WTC11 (cell line): ENCODE measurements around the gene CDH13.

Experiments used
- MAX ChIP-seq: sonication (generic); formaldehyde crosslinking; IDR thresholded peaks from 2 replicates; pipeline ENCODE4 v1.8.0; 2022; ENCODE audit warnings: mild to moderate bottlenecking, missing genetic modification reagents
- NFATC4 ChIP-seq: fragments of 250-450 bp; sonication (Bioruptor Pico); IDR thresholded peaks from 2 replicates; pipeline ENCODE4 v1.9.0; 2021; ENCODE audit warnings: mild to moderate bottlenecking
- NFYB ChIP-seq: sonication (generic); formaldehyde crosslinking; conservative IDR thresholded peaks from 2 replicates; pipeline ENCODE4 v1.8.0; 2022; ENCODE audit warnings: low read depth, missing genetic modification reagents
- ZMAT4 ChIP-seq: fragments of 250-450 bp; sonication (Bioruptor Pico); IDR thresholded peaks from 2 replicates; pipeline ENCODE4 v1.9.0; 2021; ENCODE audit warnings: mild to moderate bottlenecking
- ZNF263 ChIP-seq: sonication (generic); formaldehyde crosslinking; IDR thresholded peaks from 2 replicates; pipeline ENCODE4 v1.8.1; 2022; ENCODE audit warnings: low read depth, mild to moderate bottlenecking, moderate library complexity, missing genetic modification reagents
- ZNF317 ChIP-seq: sonication (generic); formaldehyde crosslinking; IDR thresholded peaks from 2 replicates; pipeline ENCODE4 v1.8.1; 2023; ENCODE audit warnings: low read depth, mild to moderate bottlenecking, moderate library complexity, missing genetic modification reagents, borderline replicate concordance
- TF ChIP-seq, protein P1 (sequence below): fragments of 200-600 bp; IDR thresholded peaks from 2 replicates; pipeline ENCODE4 v1.8.0; 2022; ENCODE audit warnings: antibody characterized with exemption
- TF ChIP-seq, protein P2 (sequence below): sonication (generic); formaldehyde crosslinking; IDR thresholded peaks from 2 replicates; pipeline ENCODE4 v1.8.0; 2023; ENCODE audit warnings: missing genetic modification reagents

DNA sequence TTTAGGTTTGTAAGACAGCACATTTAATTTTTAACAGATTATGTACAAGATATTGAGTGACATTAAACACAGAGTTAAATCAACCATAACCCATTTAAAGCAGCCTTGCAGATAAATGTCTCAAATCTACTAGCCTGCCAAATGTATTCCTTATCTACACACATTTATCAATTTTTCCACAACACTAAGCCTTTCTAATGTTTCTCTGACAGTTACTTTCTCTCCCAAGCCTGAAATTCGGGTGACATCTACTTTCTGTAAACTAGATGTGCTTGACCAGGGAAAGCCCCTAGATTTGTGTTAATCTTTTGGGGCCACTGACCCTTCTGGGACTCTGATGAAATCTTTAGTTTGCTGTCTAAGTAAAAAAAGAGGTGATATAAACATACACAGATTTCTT is 69.0 kb downstream of the CDH13 start:
- TF ChIP-seq, protein P1, sequence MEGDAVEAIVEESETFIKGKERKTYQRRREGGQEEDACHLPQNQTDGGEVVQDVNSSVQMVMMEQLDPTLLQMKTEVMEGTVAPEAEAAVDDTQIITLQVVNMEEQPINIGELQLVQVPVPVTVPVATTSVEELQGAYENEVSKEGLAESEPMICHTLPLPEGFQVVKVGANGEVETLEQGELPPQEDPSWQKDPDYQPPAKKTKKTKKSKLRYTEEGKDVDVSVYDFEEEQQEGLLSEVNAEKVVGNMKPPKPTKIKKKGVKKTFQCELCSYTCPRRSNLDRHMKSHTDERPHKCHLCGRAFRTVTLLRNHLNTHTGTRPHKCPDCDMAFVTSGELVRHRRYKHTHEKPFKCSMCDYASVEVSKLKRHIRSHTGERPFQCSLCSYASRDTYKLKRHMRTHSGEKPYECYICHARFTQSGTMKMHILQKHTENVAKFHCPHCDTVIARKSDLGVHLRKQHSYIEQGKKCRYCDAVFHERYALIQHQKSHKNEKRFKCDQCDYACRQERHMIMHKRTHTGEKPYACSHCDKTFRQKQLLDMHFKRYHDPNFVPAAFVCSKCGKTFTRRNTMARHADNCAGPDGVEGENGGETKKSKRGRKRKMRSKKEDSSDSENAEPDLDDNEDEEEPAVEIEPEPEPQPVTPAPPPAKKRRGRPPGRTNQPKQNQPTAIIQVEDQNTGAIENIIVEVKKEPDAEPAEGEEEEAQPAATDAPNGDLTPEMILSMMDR: no peak
- TF ChIP-seq, protein P2, sequence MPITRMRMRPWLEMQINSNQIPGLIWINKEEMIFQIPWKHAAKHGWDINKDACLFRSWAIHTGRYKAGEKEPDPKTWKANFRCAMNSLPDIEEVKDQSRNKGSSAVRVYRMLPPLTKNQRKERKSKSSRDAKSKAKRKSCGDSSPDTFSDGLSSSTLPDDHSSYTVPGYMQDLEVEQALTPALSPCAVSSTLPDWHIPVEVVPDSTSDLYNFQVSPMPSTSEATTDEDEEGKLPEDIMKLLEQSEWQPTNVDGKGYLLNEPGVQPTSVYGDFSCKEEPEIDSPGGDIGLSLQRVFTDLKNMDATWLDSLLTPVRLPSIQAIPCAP: no peak
- TF ChIP-seq ZMAT4 (CRISPR knock-in tag): no peak
- TF ChIP-seq NFYB: no peak
- TF ChIP-seq NFATC4 (CRISPR knock-in tag): no peak
- no peak for TF ChIP-seq ZNF263
- TF ChIP-seq MAX: no peak
- TF ChIP-seq ZNF317 (CRISPR knock-in tag): no peak
